DMS153 (cell line): Measurements from ENCODE around the gene USH1C.

Experiments used
- DNase-seq: peaks from one replicate; lab custom pipeline; 2025; lab: John Stamatoyannopoulos, UW

USH1C gene

DNA sequence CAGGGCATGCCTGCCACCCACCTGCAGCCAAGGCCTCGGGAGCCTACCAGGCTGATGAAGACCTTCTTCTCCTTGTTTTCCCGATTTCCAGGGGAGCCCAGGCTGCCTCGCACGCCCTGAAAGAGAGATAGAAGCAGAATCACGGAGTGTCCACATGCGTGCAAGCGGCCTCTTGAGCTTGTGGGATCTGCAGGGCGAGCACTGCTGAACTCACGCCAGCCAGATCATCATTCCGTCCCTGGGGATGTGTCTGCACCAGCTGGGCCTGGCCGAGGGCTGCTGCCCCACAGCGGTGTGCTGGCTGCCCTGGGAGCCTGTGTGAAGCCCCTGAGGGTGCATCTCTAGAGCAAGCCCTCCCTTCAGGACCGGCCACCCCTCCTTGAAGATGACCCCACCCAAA, 17.9 kb downstream of the USH1C start:
- no peak for DNase-seq

GRCh38 chr11:17525570-17525969, 18.6 kb downstream of the USH1C start:
- no peak for DNase-seq

- no peak for DNase-seq
These were observed 20.0 kb downstream of the USH1C start for GRCh38 chr11:17524221-17524620.

DNA sequence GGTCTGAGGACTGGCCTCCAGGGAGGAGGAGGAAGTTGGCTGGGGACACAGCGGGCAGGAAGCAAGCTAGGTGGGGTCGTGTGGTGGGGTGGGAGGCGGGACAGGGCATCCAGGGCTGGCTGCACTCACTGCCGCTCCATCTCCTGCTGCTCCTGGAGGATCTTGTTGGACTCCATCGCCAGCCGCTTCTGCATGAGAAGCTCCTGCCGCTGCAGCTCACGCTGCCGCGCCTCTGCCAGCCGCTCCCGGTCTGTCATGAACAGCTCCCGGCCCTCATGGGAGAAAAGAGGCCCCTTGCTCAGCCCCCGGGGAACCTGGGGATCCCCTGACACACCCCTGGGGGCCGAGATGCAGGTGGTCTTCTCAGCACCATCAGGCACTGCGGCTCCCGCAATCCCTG, 21.6 kb downstream of the USH1C start:
- DNase-seq: no peak

DNA sequence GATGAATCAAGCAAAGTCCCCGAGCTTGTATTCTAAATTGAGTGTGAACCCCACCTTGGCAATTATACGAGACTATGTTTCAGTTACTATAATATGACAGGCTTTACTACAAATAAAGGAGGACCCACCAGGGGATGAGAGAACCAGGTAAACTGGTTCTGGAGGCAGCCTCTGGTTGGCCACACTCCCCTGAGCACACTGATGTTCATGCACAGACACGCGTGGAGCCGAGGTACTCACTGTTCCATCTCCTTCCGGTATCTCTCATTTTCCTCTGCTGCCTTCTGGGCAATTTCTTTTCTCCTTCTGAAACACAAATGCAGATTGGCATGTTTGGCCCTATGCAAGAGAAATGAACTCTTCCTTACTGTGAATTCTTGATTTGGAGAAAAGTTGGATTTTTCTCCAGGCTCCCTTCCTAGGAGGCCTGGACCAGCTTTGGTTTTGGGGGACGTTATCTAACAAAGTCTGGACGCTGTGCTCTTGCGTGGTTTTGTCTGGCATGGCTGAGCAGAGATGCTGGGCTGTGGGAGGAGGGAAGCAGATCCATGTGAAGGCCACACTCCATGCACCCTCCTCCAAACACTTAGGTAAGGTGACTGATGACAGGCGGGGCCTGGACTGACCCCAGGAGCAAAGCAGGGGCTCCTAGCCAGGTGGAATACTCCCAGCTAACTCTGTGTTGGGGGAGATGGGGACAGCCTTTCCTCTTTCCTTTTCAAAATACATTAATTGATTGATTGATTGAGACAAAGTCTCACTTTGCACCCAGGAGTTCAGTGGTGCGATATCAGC, 22.9 kb downstream of the USH1C start:
- no peak for DNase-seq

DNA sequence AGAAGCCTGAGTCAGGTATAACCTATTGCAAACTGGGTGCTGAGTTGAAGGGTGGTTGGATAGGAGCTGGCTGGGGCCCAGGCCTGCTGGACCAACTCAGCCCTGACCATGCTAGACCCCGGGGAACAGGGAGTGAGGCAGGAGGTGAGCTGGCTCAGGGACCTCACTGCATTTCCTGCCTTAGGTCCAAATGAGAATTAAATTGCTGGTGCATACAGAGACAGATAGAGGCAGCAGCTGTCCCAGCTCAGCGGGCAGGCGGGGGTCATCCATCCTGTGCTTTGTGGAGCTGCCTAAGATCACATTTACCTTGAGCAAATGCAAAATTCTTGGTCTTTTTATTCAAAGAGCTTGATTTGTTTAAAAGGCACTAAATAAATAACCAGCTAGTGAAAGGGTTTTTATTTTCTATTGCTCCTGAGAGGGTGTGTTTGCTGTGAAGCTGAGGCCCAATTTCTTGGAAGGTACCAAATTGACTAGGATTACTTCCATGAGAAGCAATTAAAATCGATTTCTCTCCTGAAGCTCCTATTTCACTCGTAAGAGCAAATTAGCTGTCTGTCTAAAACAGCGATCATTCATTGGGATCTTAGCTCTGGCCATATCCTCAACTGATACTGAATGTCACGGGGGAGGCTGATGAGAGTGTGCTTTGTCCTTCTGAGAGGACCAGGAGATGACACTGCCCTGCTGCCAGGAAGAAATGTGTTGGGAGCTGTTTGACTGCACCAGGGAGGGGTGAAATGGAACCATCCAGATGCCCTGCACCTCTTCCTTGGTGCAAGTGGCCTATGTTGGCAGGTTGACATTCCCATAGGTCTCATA, 24.9 kb downstream of the USH1C start:
- DNase-seq: peak; percentile 14

DNA sequence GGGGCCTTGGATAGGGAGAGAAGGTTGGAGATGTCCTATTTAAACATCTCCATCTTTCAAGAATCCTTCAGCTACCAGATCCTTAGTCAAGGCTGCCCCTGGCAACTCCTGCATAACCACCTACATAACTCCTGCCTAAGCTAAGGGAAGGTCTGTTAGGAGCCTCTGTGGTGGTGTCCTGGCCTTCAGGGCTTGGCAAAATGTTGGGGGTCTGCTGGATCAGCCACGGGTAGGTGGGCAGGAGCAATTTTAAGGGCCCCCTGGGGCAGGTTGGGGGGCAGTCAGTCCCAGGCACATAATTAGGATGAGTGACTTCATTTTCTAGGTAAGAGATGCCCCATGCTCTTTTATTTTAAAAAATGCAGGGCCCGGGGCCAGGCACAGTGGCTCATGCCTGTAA, 25.9 kb downstream of the USH1C start:
- DNase-seq: no peak

- DNase-seq: no peak
These were observed 27.0 kb downstream of the USH1C start for GRCh38 chr11:17517186-17517585.

DNA sequence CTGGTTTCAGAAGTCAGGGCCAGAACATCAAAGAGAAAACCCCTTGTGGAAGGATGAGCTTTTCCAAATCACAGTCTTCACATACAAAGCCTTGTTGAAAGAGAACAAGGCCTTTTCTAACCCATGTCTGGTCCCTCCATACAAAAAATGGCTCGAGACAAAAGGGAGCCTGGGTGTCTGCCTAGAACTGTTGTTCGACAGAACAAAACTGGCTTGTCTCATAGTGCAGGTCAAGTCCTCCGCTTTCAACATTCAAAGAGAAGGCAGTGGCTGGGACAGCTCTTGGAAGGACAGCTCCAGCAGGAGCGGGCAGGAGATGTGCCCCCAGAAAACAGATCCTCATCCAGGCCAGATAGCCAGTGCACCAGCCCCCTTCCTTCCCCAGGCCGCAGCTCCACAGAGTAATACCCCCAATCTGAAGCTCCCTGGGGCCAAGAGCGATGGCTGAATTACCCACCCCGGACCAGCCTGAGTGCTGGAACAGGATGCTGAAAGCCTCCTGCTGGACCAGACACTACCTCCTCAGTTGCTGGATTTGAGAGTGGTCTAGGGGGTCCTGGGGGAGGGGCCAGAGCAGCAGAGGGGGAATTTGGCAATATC, 27.6 kb downstream of the USH1C start:
- DNase-seq: no peak

DNA sequence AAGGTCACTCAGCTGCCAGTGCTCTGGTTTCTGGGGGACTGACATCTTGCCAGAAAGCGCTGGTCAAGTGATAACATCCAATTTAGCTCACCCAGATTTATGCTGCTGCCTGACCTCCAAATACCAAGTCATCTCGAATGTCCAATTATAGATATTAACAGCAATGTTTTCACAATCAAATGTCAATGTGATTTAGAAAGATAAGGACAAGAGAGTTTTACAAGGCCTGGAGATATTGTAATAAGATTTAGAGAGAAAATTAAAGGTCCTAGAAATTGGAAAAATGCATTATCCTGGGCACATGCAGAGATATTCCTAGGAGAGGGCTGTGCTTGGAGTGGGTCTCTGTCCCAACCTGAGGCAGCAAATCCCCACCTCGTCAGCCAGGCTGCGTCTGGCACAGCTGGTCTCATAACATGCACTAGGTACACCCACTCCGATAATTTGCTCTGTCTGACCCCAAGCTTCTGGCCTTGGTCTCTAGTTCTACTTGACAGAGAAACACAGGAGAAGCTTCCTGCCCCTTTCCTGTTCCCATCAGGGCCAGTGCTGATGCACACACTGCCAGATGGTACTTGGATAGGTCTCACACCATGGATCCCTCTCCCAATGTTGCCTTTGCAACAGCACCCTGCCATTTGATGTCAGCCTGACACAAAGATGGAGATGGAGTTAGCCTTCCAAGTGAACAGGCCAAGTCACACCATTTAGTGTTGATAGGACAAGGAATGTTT, 28.6 kb downstream of the USH1C start:
- no peak for DNase-seq

- DNase-seq: no peak
These were observed 29.7 kb downstream of the USH1C start for GRCh38 chr11:17514476-17514875.

- DNase-seq: no peak
These were observed 30.4 kb downstream of the USH1C start for GRCh38 chr11:17513853-17514252.

DNA sequence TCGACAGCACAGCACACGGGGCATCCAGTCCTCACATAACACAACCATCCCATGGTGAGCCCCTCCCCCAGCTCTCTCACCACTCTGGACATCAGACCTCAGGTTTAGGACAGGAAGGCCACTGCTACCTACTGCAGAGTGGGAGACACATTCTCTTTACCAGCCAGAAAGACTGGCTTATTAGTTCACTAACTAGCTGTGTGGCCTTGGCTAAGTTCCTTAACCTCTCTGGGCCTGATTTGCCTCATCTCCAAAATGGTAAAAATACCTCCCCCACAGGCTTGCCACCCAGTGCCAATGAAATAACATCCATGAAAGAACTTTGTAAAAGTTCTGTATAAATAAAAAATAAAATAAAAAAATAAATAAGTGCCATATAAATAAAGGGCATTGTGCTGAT, 32.1 kb downstream of the USH1C start:
- DNase-seq: no peak

GRCh38 chr11:17511571-17511970, 32.6 kb downstream of the USH1C start:
- DNase-seq: no peak

GRCh38 chr11:17510507-17511206, 33.6 kb downstream of the USH1C start:
- DNase-seq: no peak

DNA sequence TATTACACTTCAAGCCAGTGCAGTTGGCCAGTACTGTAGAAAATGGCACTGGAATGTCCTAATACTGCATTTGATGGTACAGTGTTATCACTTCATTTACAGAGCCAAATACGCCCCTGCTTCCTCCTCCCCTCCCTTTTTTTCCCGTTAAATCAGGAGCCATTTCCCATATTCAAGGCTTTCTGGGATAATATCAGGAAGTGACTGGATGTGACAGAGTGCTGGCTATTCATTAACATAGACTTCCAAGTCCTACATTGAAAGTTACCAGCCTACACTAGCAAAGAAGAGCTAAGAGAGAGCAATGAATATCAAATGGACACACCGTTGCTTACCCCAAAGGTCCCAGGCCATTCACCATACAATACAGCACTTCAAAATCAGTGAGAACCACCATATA, 35.4 kb downstream of the USH1C start:
- DNase-seq: no peak

DNA sequence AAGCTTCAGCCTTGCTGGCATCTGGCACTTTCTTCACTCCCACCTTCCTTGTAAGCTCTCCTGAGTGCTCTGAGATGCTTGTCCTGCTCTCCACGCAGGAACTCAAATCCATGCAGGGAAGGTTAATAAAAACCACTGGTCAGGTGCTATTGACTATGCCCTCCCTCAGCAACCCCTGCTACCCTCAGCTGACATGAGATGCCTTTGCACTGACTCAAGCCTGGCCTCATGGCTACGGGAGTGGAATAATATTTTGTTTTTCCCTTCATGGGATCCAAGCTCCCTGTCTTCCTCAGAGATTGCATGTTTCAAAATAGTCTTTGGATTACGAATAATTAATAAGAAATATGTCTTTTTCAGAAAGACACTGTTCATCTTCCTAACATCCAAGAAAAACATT, 35.9 kb downstream of the USH1C start:
- no peak for DNase-seq

DNA sequence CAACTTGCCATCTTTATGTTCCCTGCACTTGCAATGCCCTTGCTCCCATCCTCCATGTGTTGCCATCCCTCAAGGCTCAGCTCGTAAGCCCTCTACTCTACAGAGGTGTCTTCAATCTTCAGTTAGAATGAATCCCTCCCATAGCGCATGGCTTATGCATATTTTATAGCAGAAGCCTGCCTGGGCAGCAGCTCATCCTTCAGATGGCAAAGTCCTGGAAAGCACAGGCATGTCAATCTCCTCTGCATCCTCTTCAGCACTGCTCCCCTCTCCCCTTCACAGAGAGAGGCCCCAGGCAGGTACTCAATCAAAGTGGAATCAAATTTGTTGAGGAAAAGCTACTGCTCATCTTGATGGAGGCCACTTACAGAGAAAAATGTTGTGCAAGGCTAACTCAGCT, 36.4 kb downstream of the USH1C start:
- no peak for DNase-seq

- no peak for DNase-seq
These were observed 37.3 kb downstream of the USH1C start for GRCh38 chr11:17506942-17507341.

DNA sequence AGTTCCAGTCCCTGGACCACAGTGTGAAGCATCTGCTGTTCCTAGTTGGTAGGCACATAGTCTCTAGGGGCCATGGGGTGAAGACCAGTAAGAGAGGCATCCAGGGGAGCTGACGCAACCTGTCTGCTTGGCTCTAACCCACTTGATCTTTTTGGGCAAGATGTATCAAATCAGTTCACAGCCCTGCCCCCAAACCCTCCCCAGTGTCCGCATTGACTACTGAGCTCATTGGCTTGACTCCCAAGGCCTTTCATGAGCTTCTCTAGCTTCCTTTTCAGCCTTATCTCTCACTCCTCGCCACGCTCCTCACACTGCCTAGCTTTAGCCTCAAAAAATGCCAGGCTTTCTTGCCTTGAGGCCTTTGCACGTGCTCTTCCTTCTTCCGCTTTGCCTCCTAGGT, 37.9 kb downstream of the USH1C start:
- DNase-seq: no peak

- DNase-seq: no peak
These were observed 39.1 kb downstream of the USH1C start for GRCh38 chr11:17505146-17505545.
